WTC11 (cell line): ENCODE data around the gene WNT8A. TPM values are rescaled to one million over a fixed set of nuclear protein-coding genes. Genes with fewer than 3 reads are reported as not detected.

Experiments used
- ATAC-seq: fragments of 200-7000 bp; cut with Tn5 transposase; 2 replicates; pipeline ENCODE4 v1.10.0; 2021; ENCODE audit warnings: mild to moderate bottlenecking, moderate library complexity
- Bru-seq: library from RNA; stranded (reverse); fragments of 400-500 nt; gene quantifications from one replicate; lab custom pipeline; 2021; lab: Mats Ljungman, UMichigan
- CTCF ChIA-PET: fragments of 300-600 bp; sonication (Branson Sonifier 250); formaldehyde crosslinking; loops from one replicate; lab custom pipeline; 2021; ENCODE audit warnings: antibody characterized with exemption; lab: Charles Lee
- POLR2A ChIA-PET: fragments of 350-600 bp; sonication (Branson Sonifier 250); formaldehyde crosslinking; loops from one replicate; lab custom pipeline; 2021; ENCODE audit warnings: antibody characterized with exemption; lab: Charles Lee
- DNase-seq: peaks from one replicate; pipeline ENCODE4 v3.0.0; 2021; ENCODE audit warnings: low spot score
- H3K27ac Mint-ChIP-seq: 2 replicates; pipeline ENCODE4 v1.8.0; 2021; ENCODE audit warnings: mixed read lengths
- H3K27me3 Mint-ChIP-seq: 2 replicates; pipeline ENCODE4 v1.8.0; 2021; ENCODE audit warnings: low read depth, mild to moderate bottlenecking, moderate library complexity, mixed read lengths
- H3K36me3 Mint-ChIP-seq: 2 replicates; pipeline ENCODE4 v1.8.0; 2021; ENCODE audit warnings: mixed read lengths
- H3K4me1 Mint-ChIP-seq: 2 replicates; pipeline ENCODE4 v1.8.0; 2022; ENCODE audit warnings: mixed read lengths
- H3K4me3 Mint-ChIP-seq: 2 replicates; pipeline ENCODE4 v1.8.0; 2021; ENCODE audit warnings: mild to moderate bottlenecking, moderate library complexity, mixed read lengths
- H3K9me3 Mint-ChIP-seq: 2 replicates; pipeline ENCODE4 v1.8.0; 2021; ENCODE audit warnings: mixed read lengths
- AFF4 ChIP-seq: sonication (generic); formaldehyde crosslinking; IDR thresholded peaks from 2 replicates; pipeline ENCODE4 v1.8.1; 2023; ENCODE audit warnings: mild to moderate bottlenecking, missing genetic modification reagents, borderline replicate concordance
- AR ChIP-seq: fragments of 250-450 bp; sonication (Bioruptor Pico); IDR thresholded peaks from 2 replicates; pipeline ENCODE4 v1.9.0; 2021; ENCODE audit warnings: mild to moderate bottlenecking
- ATF1 ChIP-seq: sonication (generic); formaldehyde crosslinking; IDR thresholded peaks from 2 replicates; pipeline ENCODE4 v1.8.1; 2023; ENCODE audit warnings: mild to moderate bottlenecking, moderate library complexity, missing genetic modification reagents
- CTCF ChIP-seq: fragments of 200-600 bp; IDR thresholded peaks from 2 replicates; pipeline ENCODE4 v1.8.0; 2022; ENCODE audit warnings: antibody characterized with exemption
- GRHL2 ChIP-seq: fragments of 250-450 bp; sonication (Bioruptor Pico); IDR thresholded peaks from 2 replicates; pipeline ENCODE4 v1.8.0; 2022; ENCODE audit warnings: mild to moderate bottlenecking, moderate library complexity; ENCODE audit not compliant: insufficient replicate concordance, severe bottlenecking
- HMGA2 ChIP-seq: fragments of 250-450 bp; sonication (Bioruptor Pico); IDR thresholded peaks from 2 replicates; pipeline ENCODE4 v1.4.0; 2021; ENCODE audit warnings: mild to moderate bottlenecking, moderate library complexity
- HMGXB4 ChIP-seq: sonication (generic); formaldehyde crosslinking; IDR thresholded peaks from 2 replicates; pipeline ENCODE4 v1.8.1; 2023; ENCODE audit warnings: mild to moderate bottlenecking, moderate library complexity, missing genetic modification reagents
- JUN ChIP-seq: sonication (generic); formaldehyde crosslinking; IDR thresholded peaks from 2 replicates; pipeline ENCODE4 v1.8.0; 2023; ENCODE audit warnings: mild to moderate bottlenecking, missing genetic modification reagents
- KAT7 ChIP-seq: sonication (generic); formaldehyde crosslinking; IDR thresholded peaks from 2 replicates; pipeline ENCODE4 v1.8.1; 2023; ENCODE audit warnings: missing genetic modification reagents, mild to moderate bottlenecking, borderline replicate concordance
- MAX ChIP-seq: sonication (generic); formaldehyde crosslinking; IDR thresholded peaks from 2 replicates; pipeline ENCODE4 v1.8.0; 2022; ENCODE audit warnings: mild to moderate bottlenecking, missing genetic modification reagents
- NR2C2 ChIP-seq: sonication (generic); formaldehyde crosslinking; IDR thresholded peaks from 2 replicates; pipeline ENCODE4 v1.8.0; 2022; ENCODE audit warnings: mild to moderate bottlenecking, missing genetic modification reagents
- SP1 ChIP-seq: sonication (generic); formaldehyde crosslinking; conservative IDR thresholded peaks from 2 replicates; pipeline ENCODE4 v1.8.1; 2022; ENCODE audit warnings: missing genetic modification reagents
- ZMAT4 ChIP-seq: fragments of 250-450 bp; sonication (Bioruptor Pico); IDR thresholded peaks from 2 replicates; pipeline ENCODE4 v1.9.0; 2021; ENCODE audit warnings: mild to moderate bottlenecking
- ZNF138 ChIP-seq: sonication (generic); formaldehyde crosslinking; conservative IDR thresholded peaks from 2 replicates; pipeline ENCODE4 v1.8.1; 2022; ENCODE audit warnings: mild to moderate bottlenecking, moderate library complexity, missing genetic modification reagents
- long read RNA-seq, 3 experiments: library from RNA in 1 of 3; library from capped mRNA in 1 of 3; library from polyadenylated mRNA in 1 of 3; unstranded in 2 of 3; stranded (forward) in 1 of 3; transcript quantifications; one replicate each; pipeline ENCODE4 v2.0.0, GENCODE V29; 2021
- total RNA-seq: library from RNA; stranded (reverse); gene quantifications from 3 replicates; pipeline ENCODE4 v1.2.3, GENCODE V29; 2021

The WNT8A gene
- total RNA-seq (0.16 TPM in 1 of 3 replicates, not detected in the others), Bru-seq, nascent RNA (not detected)
- long read RNA-seq, experiment 1, result 0 reads
- long read RNA-seq, experiment 2, result 0 reads
- long read RNA-seq, experiment 3, result 0 reads

GRCh38 chr5:138083702-138084101 lies at the start of gene WNT8A:
WNT8A (plus strand) TSS chr5:138084033; CDS start chr5:138084128, 95 bp downstream.
- Mint-ChIP-seq H3K4me1 (peaks cover 15% of the 10 kb centered on the region), H3K27ac (no peak within 1 kb of the TSS), H3K27me3 (peaks cover 75% of the 10 kb centered on the region), H3K4me3 (no peak within 1 kb of the TSS), H3K9me3 (no peaks in the 10 kb centered on the region), H3K36me3 (no peaks in the 10 kb centered on the region)
- POLR2A ChIA-PET, result no interaction called here
- CTCF ChIA-PET, result interaction anchor here (0.5 to 5.9 kb wide), 9 partner anchors 12 to 154 kb away, joined by 3 to 85 read pairs (median 3); partner anchors contain the start of gene NME5
- ATAC-seq (peak; percentile 61), DNase-seq (peak; percentile 30)
- TF ChIP-seq JUN (CRISPR knock-in tag) (no peak), HMGXB4 (no peak), AFF4 (CRISPR knock-in tag) (no peak), ZNF138 (CRISPR knock-in tag) (no peak), KAT7 (CRISPR knock-in tag) (no peak), NR2C2 (CRISPR knock-in tag) (no peak), CTCF (no peak), MAX (CRISPR knock-in tag) (no peak), ATF1 (CRISPR knock-in tag) (no peak), SP1 (CRISPR knock-in tag) (no peak), GRHL2 (CRISPR knock-in tag) (no peak), ZMAT4 (CRISPR knock-in tag) (no peak), HMGA2 (CRISPR knock-in tag) (no peak), AR (CRISPR knock-in tag) (no peak)
